RWPE1 (cell line): Measurements from ENCODE around the gene PITPNC1.

Source experiments
- CTCF ChIA-PET: fragments of 350-600 bp; sonication (Branson Sonifier 250); formaldehyde crosslinking; extraction: SDS; loops from one replicate; lab custom pipeline; 2021; lab: Yijun Ruan, JAX
- POLR2A ChIA-PET: fragments of 400-600 bp; formaldehyde crosslinking; extraction: SDS; loops from one replicate; lab custom pipeline; 2020; ENCODE audit warnings: antibody characterized with exemption; ENCODE audit not compliant: low non-redundant PET; lab: Yijun Ruan, JAX
- DNase-seq: peaks from one replicate; pipeline ENCODE4 v3.0.0; 2012; ENCODE audit warnings: low spot score
- H3K27ac ChIP-seq: fragments of 450-650 bp; 2 replicates; pipeline ENCODE4 v1.5.1; 2017
- CTCF ChIP-seq: fragments of 450-650 bp; conservative IDR thresholded peaks from 2 replicates; pipeline ENCODE4 v1.5.1; 2017; ENCODE audit warnings: low read depth, mild to moderate bottlenecking

PITPNC1 gene

GRCh38 chr17:67440277-67441051 lies 63.4 kb downstream of the PITPNC1 start:
- H3K27ac ChIP-seq, result no peak overlapping the region
- ChIA-PET POLR2A (no interaction called here), CTCF (no interaction called here)
- no peak for DNase-seq
- no peak for TF ChIP-seq CTCF

- POLR2A ChIA-PET, result interaction anchor here (0.7 kb wide), 2 partner anchors 191 to 221 kb away, joined by 3 to 12 read pairs; no protein-coding TSS in a partner anchor
- TF ChIP-seq CTCF, result no peak
- no peak overlapping the region for H3K27ac ChIP-seq
These were observed 64.2 kb downstream of the PITPNC1 start for GRCh38 chr17:67441052-67441895.

GRCh38 chr17:67441896-67442219 lies 64.8 kb downstream of the PITPNC1 start:
- no peak overlapping the region for H3K27ac ChIP-seq
- no peak for DNase-seq
- CTCF ChIA-PET, result interaction anchor here (0.6 to 1.3 kb wide), 2 partner anchors 12 to 89 kb away, joined by 3 to 4 read pairs; no protein-coding TSS in a partner anchor
- POLR2A ChIA-PET, result interaction anchor here (0.7 kb wide), 1 partner anchor 191 kb away, joined by 3 read pairs; no protein-coding TSS in a partner anchor
- no peak for TF ChIP-seq CTCF

More at GRCh38 chr17:67441052-67441895, 64.2 kb downstream of the PITPNC1 start:
- CTCF ChIA-PET, result interaction anchor here (0.6 to 1.3 kb wide), 2 partner anchors 12 to 90 kb away, joined by 3 to 4 read pairs; no protein-coding TSS in a partner anchor
- peak; percentile 8 for DNase-seq

GRCh38 chr17:67442787-67443624 lies 65.9 kb downstream of the PITPNC1 start:
- ChIA-PET POLR2A (no interaction called here), CTCF (no interaction called here)
- no peak for DNase-seq
- TF ChIP-seq CTCF, result no peak
- H3K27ac ChIP-seq, result no peak overlapping the region

- CTCF ChIA-PET, result no interaction called here
These were observed 67.0 kb downstream of the PITPNC1 start for GRCh38 chr17:67443931-67444595.

More at GRCh38 chr17:67443931-67444595, 67.0 kb downstream of the PITPNC1 start:
- no peak overlapping the region for H3K27ac ChIP-seq
- no peak for DNase-seq
- POLR2A ChIA-PET, result no interaction called here
- TF ChIP-seq CTCF, result no peak
